Activated naive CD8-positive, alpha-beta T cell (primary cell): Measurements from ENCODE around the gene FUCA1.
"Not testable (repeated sequence)": the region's sequence is repeated elsewhere in the genome, so short reads cannot be mapped to it uniquely, and the experiment has no call there.

Experiments
- H3K27ac Mint-ChIP-seq: one replicate; pipeline ENCODE4 v1.8.0; 2021; ENCODE audit warnings: mixed read lengths
- H3K27me3 Mint-ChIP-seq: one replicate; pipeline ENCODE4 v1.8.0; 2021; ENCODE audit warnings: mixed read lengths
- H3K36me3 Mint-ChIP-seq: one replicate; pipeline ENCODE4 v1.8.0; 2021; ENCODE audit warnings: mixed read lengths
- H3K4me1 Mint-ChIP-seq: one replicate; pipeline ENCODE4 v1.8.0; 2021; ENCODE audit warnings: low read depth, mixed read lengths
- H3K4me3 Mint-ChIP-seq: one replicate; pipeline ENCODE4 v1.8.0; 2021; ENCODE audit warnings: mild to moderate bottlenecking, mixed read lengths
- H3K9me3 Mint-ChIP-seq: one replicate; pipeline ENCODE4 v1.8.0; 2021; ENCODE audit warnings: low read depth, mixed read lengths

The FUCA1 gene

GRCh38 chr1:23868557-23869016, 497 bp upstream of the FUCA1 start:
- Mint-ChIP-seq H3K36me3 (no peaks in the 10 kb centered on the region), H3K27me3 (no peaks in the 10 kb centered on the region), H3K4me1 (peaks cover 21% of the 10 kb centered on the region), H3K9me3 (no peaks in the 10 kb centered on the region), H3K4me3 (peak overlapping the region; percentile 90), H3K27ac (peak overlapping the region; percentile 54)

GRCh38 chr1:23867542-23867894, 572 bp downstream of the FUCA1 start:
- Mint-ChIP-seq H3K27me3 (no peaks in the 10 kb centered on the region), H3K36me3 (no peaks in the 10 kb centered on the region), H3K9me3 (no peaks in the 10 kb centered on the region), H3K27ac (peak overlapping the region; percentile 28), H3K4me1 (peaks cover 21% of the 10 kb centered on the region), H3K4me3 (peak overlapping the region; percentile 90)

- Mint-ChIP-seq H3K4me1 (peaks cover 21% of the 10 kb centered on the region), H3K9me3 (no peaks in the 10 kb centered on the region)
Observed at GRCh38 chr1:23865543-23865930, 2.6 kb downstream of the FUCA1 start.

GRCh38 chr1:23864801-23865542, 3.1 kb downstream of the FUCA1 start:
- Mint-ChIP-seq H3K36me3 (peaks cover 4% of the 10 kb centered on the region), H3K9me3 (no peaks in the 10 kb centered on the region), H3K27ac (no peak overlapping the region), H3K27me3 (no peaks in the 10 kb centered on the region), H3K4me1 (peaks cover 21% of the 10 kb centered on the region), H3K4me3 (no peak overlapping the region)

More at GRCh38 chr1:23865543-23865930, 2.6 kb downstream of the FUCA1 start:
- Mint-ChIP-seq H3K4me3 (no peak overlapping the region), H3K27ac (no peak overlapping the region), H3K27me3 (no peaks in the 10 kb centered on the region), H3K36me3 (peaks cover 4% of the 10 kb centered on the region)

GRCh38 chr1:23862640-23863039, 5.5 kb downstream of the FUCA1 start:
- Mint-ChIP-seq H3K4me3 (no peak overlapping the region), H3K27ac (no peak overlapping the region), H3K9me3 (no peaks in the 10 kb centered on the region), H3K36me3 (peaks cover 7% of the 10 kb centered on the region), H3K4me1 (peaks cover 13% of the 10 kb centered on the region), H3K27me3 (no peaks in the 10 kb centered on the region)

- no peaks in the 10 kb centered on the region for H3K4me1 Mint-ChIP-seq
- H3K36me3 Mint-ChIP-seq, result peaks cover 7% of the 10 kb centered on the region
- no peak overlapping the region for H3K4me3 Mint-ChIP-seq
- no peaks in the 10 kb centered on the region for H3K27me3 Mint-ChIP-seq
- H3K27ac Mint-ChIP-seq, result no peak overlapping the region
- H3K9me3 Mint-ChIP-seq, result no peaks in the 10 kb centered on the region
Observed at GRCh38 chr1:23854568-23854967, 13.5 kb downstream of the FUCA1 start.

- H3K9me3 Mint-ChIP-seq, H3K27ac Mint-ChIP-seq, H3K4me1 Mint-ChIP-seq, H3K4me3 Mint-ChIP-seq, H3K27me3 Mint-ChIP-seq: not testable (repeated sequence)
- peaks cover 12% of the 10 kb centered on the region for H3K36me3 Mint-ChIP-seq
Observed at GRCh38 chr1:23853124-23853523, 15.0 kb downstream of the FUCA1 start.

- not testable (repeated sequence) for H3K27me3 Mint-ChIP-seq, H3K4me3 Mint-ChIP-seq, H3K4me1 Mint-ChIP-seq, H3K27ac Mint-ChIP-seq, H3K9me3 Mint-ChIP-seq
- peaks cover 20% of the 10 kb centered on the region for H3K36me3 Mint-ChIP-seq
Observed at GRCh38 chr1:23851406-23851805, 16.7 kb downstream of the FUCA1 start.

GRCh38 chr1:23848673-23849616, 19.1 kb downstream of the FUCA1 start:
- Mint-ChIP-seq H3K4me3 (no peak overlapping the region), H3K27ac (no peak overlapping the region), H3K27me3 (no peaks in the 10 kb centered on the region), H3K4me1 (no peaks in the 10 kb centered on the region), H3K36me3 (peaks cover 20% of the 10 kb centered on the region), H3K9me3 (no peaks in the 10 kb centered on the region)

- H3K27ac Mint-ChIP-seq, H3K27me3 Mint-ChIP-seq, H3K4me1 Mint-ChIP-seq, H3K4me3 Mint-ChIP-seq, H3K9me3 Mint-ChIP-seq: not testable (repeated sequence)
- H3K36me3 Mint-ChIP-seq, result peaks cover 20% of the 10 kb centered on the region
Observed at GRCh38 chr1:23847482-23848095, 20.5 kb downstream of the FUCA1 start.

GRCh38 chr1:23845163-23845562, 22.9 kb downstream of the FUCA1 start:
- Mint-ChIP-seq H3K36me3 (peaks cover 20% of the 10 kb centered on the region), H3K27ac (peak overlapping the region; percentile 5), H3K4me3 (no peak overlapping the region), H3K4me1 (no peaks in the 10 kb centered on the region), H3K27me3 (no peaks in the 10 kb centered on the region), H3K9me3 (no peaks in the 10 kb centered on the region)

- H3K27ac Mint-ChIP-seq, result no peak overlapping the region
- H3K4me3 Mint-ChIP-seq, result no peak overlapping the region
- H3K4me1 Mint-ChIP-seq, result peaks cover under 1% of the 10 kb centered on the region
- H3K9me3 Mint-ChIP-seq, result no peaks in the 10 kb centered on the region
- no peaks in the 10 kb centered on the region for H3K27me3 Mint-ChIP-seq
- peaks cover 20% of the 10 kb centered on the region for H3K36me3 Mint-ChIP-seq
Observed at GRCh38 chr1:23843644-23844043, 24.4 kb downstream of the FUCA1 start.

GRCh38 chr1:23838401-23838866, 29.7 kb downstream of the FUCA1 start:
- H3K4me1 Mint-ChIP-seq, result peaks cover 11% of the 10 kb centered on the region
- H3K27me3 Mint-ChIP-seq, result no peaks in the 10 kb centered on the region
- peak overlapping the region; percentile 70 for H3K4me3 Mint-ChIP-seq
- H3K9me3 Mint-ChIP-seq, result no peaks in the 10 kb centered on the region
- peak overlapping the region; percentile 41 for H3K27ac Mint-ChIP-seq
- no peaks in the 10 kb centered on the region for H3K36me3 Mint-ChIP-seq

- Mint-ChIP-seq H3K36me3 (no peaks in the 10 kb centered on the region), H3K27ac (peak overlapping the region; percentile 41), H3K4me3 (peak overlapping the region; percentile 70), H3K9me3 (no peaks in the 10 kb centered on the region), H3K27me3 (no peaks in the 10 kb centered on the region), H3K4me1 (peaks cover 11% of the 10 kb centered on the region)
Observed at GRCh38 chr1:23837908-23838307, 30.2 kb downstream of the FUCA1 start.

- no peak overlapping the region for H3K27ac Mint-ChIP-seq
- H3K27me3 Mint-ChIP-seq, result no peaks in the 10 kb centered on the region
- peaks cover 11% of the 10 kb centered on the region for H3K4me1 Mint-ChIP-seq
- H3K4me3 Mint-ChIP-seq, result no peak overlapping the region
- no peaks in the 10 kb centered on the region for H3K36me3 Mint-ChIP-seq
- H3K9me3 Mint-ChIP-seq, result no peaks in the 10 kb centered on the region
Observed at GRCh38 chr1:23836037-23836436, 32.1 kb downstream of the FUCA1 start.
